Vagina (tissue), 2 donors: Measurements from ENCODE around the gene BRI3.

Source experiments
- POLR2AphosphoS5 ChIP-seq, 2 donors: sonication (generic); formaldehyde crosslinking; IDR thresholded peaks; one replicate each; pipeline ENCODE4 v1.9.0; 2017; ENCODE audit warnings: antibody characterized with exemption in 2 of 2, mild to moderate bottlenecking in 2 of 2, low read depth in 1 of 2; ENCODE audit not compliant: insufficient read depth in 1 of 2
- TF ChIP-seq, protein P1 (sequence below), 3 experiments: fragments of 450-650 bp in 2 of 3; fragments of 200-600 bp in 1 of 3; sonication (generic) in 1 of 3; IDR thresholded peaks; one replicate each; pipeline ENCODE4 v1.5.1; 2017 to 2019; ENCODE audit warnings: antibody characterized with exemption in 3 of 3, mild to moderate bottlenecking in 2 of 3, moderate library complexity in 2 of 3

DNA sequence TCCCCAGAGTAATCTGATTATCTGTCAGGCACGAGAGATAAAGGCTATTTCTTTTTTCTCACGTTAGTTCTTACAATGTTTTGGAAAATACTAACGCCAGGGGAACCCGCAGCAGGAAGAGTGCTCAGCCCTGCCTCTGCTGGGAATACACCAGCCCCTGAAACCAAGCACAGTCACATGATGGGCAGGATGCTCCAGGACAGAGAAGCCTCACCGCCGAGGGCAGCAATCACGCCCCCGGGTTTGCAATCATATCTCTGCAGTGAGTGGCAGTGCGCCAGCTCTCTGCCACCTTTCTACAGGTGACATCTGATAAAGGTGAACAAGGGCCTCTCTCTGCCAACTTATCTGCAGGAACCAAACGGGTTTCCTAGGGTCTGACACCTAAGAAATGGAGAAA, 39.8 kb downstream of the BRI3 start:
- TF ChIP-seq, protein P1, sequence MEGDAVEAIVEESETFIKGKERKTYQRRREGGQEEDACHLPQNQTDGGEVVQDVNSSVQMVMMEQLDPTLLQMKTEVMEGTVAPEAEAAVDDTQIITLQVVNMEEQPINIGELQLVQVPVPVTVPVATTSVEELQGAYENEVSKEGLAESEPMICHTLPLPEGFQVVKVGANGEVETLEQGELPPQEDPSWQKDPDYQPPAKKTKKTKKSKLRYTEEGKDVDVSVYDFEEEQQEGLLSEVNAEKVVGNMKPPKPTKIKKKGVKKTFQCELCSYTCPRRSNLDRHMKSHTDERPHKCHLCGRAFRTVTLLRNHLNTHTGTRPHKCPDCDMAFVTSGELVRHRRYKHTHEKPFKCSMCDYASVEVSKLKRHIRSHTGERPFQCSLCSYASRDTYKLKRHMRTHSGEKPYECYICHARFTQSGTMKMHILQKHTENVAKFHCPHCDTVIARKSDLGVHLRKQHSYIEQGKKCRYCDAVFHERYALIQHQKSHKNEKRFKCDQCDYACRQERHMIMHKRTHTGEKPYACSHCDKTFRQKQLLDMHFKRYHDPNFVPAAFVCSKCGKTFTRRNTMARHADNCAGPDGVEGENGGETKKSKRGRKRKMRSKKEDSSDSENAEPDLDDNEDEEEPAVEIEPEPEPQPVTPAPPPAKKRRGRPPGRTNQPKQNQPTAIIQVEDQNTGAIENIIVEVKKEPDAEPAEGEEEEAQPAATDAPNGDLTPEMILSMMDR (IDR thresholded peaks at IDR 0.05), result no peak
- TF ChIP-seq POLR2AphosphoS5 (IDR thresholded peaks at IDR 0.05; ENCODE audit: insufficient read depth in 1 of 2, low read depth in 1 of 2), result no peak
